ENCODE measurements around the gene LDB3. TPM values are rescaled to one million over a fixed set of nuclear protein-coding genes. Genes with fewer than 3 reads are reported as not detected.

LDB3 gene
- total RNA-seq, 1 experiment from 2014 or later = 0.63 TPM

- Histone ChIP-seq H3K9me3 (ENCODE audit: insufficient read depth, low read depth) (no peaks in the 10 kb centered on the region), H3K4me1 (replicated peaks; ENCODE audit: insufficient read depth) (no peaks in the 10 kb centered on the region), H3K36me3 (ENCODE audit: low read depth) (no peaks in the 10 kb centered on the region), H3K27ac (no peak overlapping the region), H3K4me3 (no peak overlapping the region), H3K27me3 (ENCODE audit: insufficient read depth, low read depth) (no peaks in the 10 kb centered on the region), H3F3A (ENCODE audit: insufficient read depth, low read depth) (no peaks in the 10 kb centered on the region), H3K79me2 (ENCODE audit: low read depth) (peaks cover 28% of the 10 kb centered on the region), H3K4me2 (no peak overlapping the region), H4K20me1 (ENCODE audit: insufficient read depth) (no peaks in the 10 kb centered on the region; the same call in 1 of the 2 replicates), H2AFZ (no peak overlapping the region), H3K9me2 (ENCODE audit: insufficient read depth) (no peaks in the 10 kb centered on the region)
- no peak for DNase-seq
- no TSS peak for BruUV-seq (replicated peaks)
- POLR2A ChIA-PET (ENCODE audit: unreplicated experiment) = no interaction called here
- intact Hi-C loops (cut with micrococcal nuclease; ENCODE audit: unreplicated experiment) = no loop called here
- TF ChIP-seq, protein P1, sequence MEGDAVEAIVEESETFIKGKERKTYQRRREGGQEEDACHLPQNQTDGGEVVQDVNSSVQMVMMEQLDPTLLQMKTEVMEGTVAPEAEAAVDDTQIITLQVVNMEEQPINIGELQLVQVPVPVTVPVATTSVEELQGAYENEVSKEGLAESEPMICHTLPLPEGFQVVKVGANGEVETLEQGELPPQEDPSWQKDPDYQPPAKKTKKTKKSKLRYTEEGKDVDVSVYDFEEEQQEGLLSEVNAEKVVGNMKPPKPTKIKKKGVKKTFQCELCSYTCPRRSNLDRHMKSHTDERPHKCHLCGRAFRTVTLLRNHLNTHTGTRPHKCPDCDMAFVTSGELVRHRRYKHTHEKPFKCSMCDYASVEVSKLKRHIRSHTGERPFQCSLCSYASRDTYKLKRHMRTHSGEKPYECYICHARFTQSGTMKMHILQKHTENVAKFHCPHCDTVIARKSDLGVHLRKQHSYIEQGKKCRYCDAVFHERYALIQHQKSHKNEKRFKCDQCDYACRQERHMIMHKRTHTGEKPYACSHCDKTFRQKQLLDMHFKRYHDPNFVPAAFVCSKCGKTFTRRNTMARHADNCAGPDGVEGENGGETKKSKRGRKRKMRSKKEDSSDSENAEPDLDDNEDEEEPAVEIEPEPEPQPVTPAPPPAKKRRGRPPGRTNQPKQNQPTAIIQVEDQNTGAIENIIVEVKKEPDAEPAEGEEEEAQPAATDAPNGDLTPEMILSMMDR (conservative IDR thresholded peaks at IDR 0.05) = no peak
- no peak for TF ChIP-seq EZH2 (IDR thresholded peaks at IDR 0.05; ENCODE audit: low read depth)
- CTCF ChIA-PET = interaction anchor here (0.7 kb wide), 1 partner anchor 83 kb away, joined by 14 read pairs; no protein-coding TSS in a partner anchor
Measured at GRCh38 chr10:86773498-86773897, 105.2 kb downstream of the LDB3 start.

- no TSS peak for BruUV-seq (replicated peaks)
- Histone ChIP-seq H3K4me3 (no peak overlapping the region), H3F3A (ENCODE audit: insufficient read depth, low read depth) (no peaks in the 10 kb centered on the region), H2AFZ (no peak overlapping the region), H3K9me2 (ENCODE audit: insufficient read depth) (no peaks in the 10 kb centered on the region), H3K4me2 (no peak overlapping the region), H3K27ac (no peak overlapping the region), H3K27me3 (ENCODE audit: insufficient read depth, low read depth) (no peaks in the 10 kb centered on the region), H3K79me2 (ENCODE audit: low read depth) (peaks cover 29% of the 10 kb centered on the region), H3K36me3 (ENCODE audit: low read depth) (no peaks in the 10 kb centered on the region), H3K9me3 (ENCODE audit: insufficient read depth, low read depth) (no peaks in the 10 kb centered on the region), H4K20me1 (ENCODE audit: insufficient read depth) (peaks cover 3% of the 10 kb centered on the region), H3K4me1 (replicated peaks; ENCODE audit: insufficient read depth) (no peaks in the 10 kb centered on the region)
- no peak for DNase-seq
- CTCF ChIA-PET = no interaction called here
- intact Hi-C loops (cut with micrococcal nuclease; ENCODE audit: unreplicated experiment) = no loop called here
- POLR2A ChIA-PET (ENCODE audit: unreplicated experiment) = no interaction called here
- no peak for TF ChIP-seq EZH2 (IDR thresholded peaks at IDR 0.05; ENCODE audit: low read depth)
- TF ChIP-seq, protein P1 (conservative IDR thresholded peaks at IDR 0.05) = no peak
Measured at GRCh38 chr10:86775056-86775869, 107.0 kb downstream of the LDB3 start.

GRCh38 chr10:86775870-86776180 lies 107.5 kb downstream of the LDB3 start:
- H3K9me3 ChIP-seq (ENCODE audit: insufficient read depth, low read depth) = no peaks in the 10 kb centered on the region
- H4K20me1 ChIP-seq (ENCODE audit: insufficient read depth) = peaks cover 3% of the 10 kb centered on the region; the same call in 1 of the 2 replicates
- H3K36me3 ChIP-seq (ENCODE audit: low read depth) = no peaks in the 10 kb centered on the region
- H3F3A ChIP-seq (ENCODE audit: insufficient read depth, low read depth) = no peaks in the 10 kb centered on the region
- no peak overlapping the region for H3K4me2 ChIP-seq
- H2AFZ ChIP-seq = no peak overlapping the region
- no peak overlapping the region for H3K4me3 ChIP-seq
- H3K27me3 ChIP-seq (ENCODE audit: insufficient read depth, low read depth) = no peaks in the 10 kb centered on the region
- H3K27ac ChIP-seq = no peak overlapping the region
- intact Hi-C loops (cut with micrococcal nuclease; ENCODE audit: unreplicated experiment) = no loop called here
- POLR2A ChIA-PET (ENCODE audit: unreplicated experiment) = no interaction called here
- H3K79me2 ChIP-seq (ENCODE audit: low read depth) = peaks cover 23% of the 10 kb centered on the region
- H3K9me2 ChIP-seq (ENCODE audit: insufficient read depth) = no peaks in the 10 kb centered on the region
- no peak for DNase-seq
- CTCF ChIA-PET = no interaction called here
- no peaks in the 10 kb centered on the region for H3K4me1 ChIP-seq (replicated peaks; ENCODE audit: insufficient read depth)
- BruUV-seq (replicated peaks) = no TSS peak
- TF ChIP-seq, protein P1 (conservative IDR thresholded peaks at IDR 0.05) = no peak
- TF ChIP-seq EZH2 (IDR thresholded peaks at IDR 0.05; ENCODE audit: low read depth) = no peak
